Heart left ventricle (tissue), 16 donors: ENCODE measurements around the gene OGDH. TPM values are rescaled to one million over a fixed set of nuclear protein-coding genes. Genes with fewer than 3 reads are reported as not detected.
A peak's percentile ranks its signal among the peaks of the same experiment; 100 is the strongest.

Source experiments
- ATAC-seq, 4 donors: fragments of 200-7000 bp; cut with Tn5 transposase; one replicate each; pipeline ENCODE4 v1.9.1; 2020 to 2022; ENCODE audit warnings: moderate library complexity in 4 of 4, mild to moderate bottlenecking in 3 of 4, moderate number of reproducible peaks in 1 of 4
- DNase-seq, 5 donors: peaks; one replicate each; pipeline ENCODE4 v3.0.0-alpha.2; 2020
- H3K27ac ChIP-seq, 12 donors: fragments of 200-600 bp; sonication (generic) in 4 of 12; one replicate each; pipeline versions ENCODE4 v1.5.0 to v1.8.0; 2016 to 2022; ENCODE audit warnings: mild to moderate bottlenecking in 2 of 12
- H3K27me3 ChIP-seq, 9 donors: fragments of 200-600 bp; sonication (generic) in 2 of 9; one replicate each; pipeline versions ENCODE4 v1.5.1 to v1.8.0; 2016 to 2022; ENCODE audit warnings: mild to moderate bottlenecking in 3 of 9
- H3K36me3 ChIP-seq, 9 donors: fragments of 200-600 bp; sonication (generic) in 2 of 9; one replicate each; pipeline versions ENCODE4 v1.5.0 to v1.8.0; 2018 to 2022; ENCODE audit warnings: mild to moderate bottlenecking in 2 of 9
- H3K4me1 ChIP-seq, 12 donors: fragments of 200-600 bp; sonication (generic) in 4 of 12; one replicate each; pipeline versions ENCODE4 v1.5.0 to v1.8.0; 2016 to 2022; ENCODE audit warnings: mild to moderate bottlenecking in 3 of 12
- H3K4me3 ChIP-seq, 12 donors: fragments of 200-600 bp; sonication (generic) in 4 of 12; one replicate each; pipeline versions ENCODE4 v1.5.0 to v1.8.0; 2017 to 2022; ENCODE audit warnings: mild to moderate bottlenecking in 9 of 12, moderate library complexity in 4 of 12
- H3K9me3 ChIP-seq, 12 donors: fragments of 200-600 bp; sonication (generic) in 4 of 12; one replicate each; pipeline versions ENCODE4 v1.5.0 to v1.8.0; 2016 to 2022; ENCODE audit warnings: mild to moderate bottlenecking in 1 of 12
- CTCF ChIP-seq, 12 donors: fragments of 200-600 bp; sonication (generic) in 4 of 12; IDR thresholded peaks; one replicate each; pipeline versions ENCODE4 v1.5.0 to v1.8.0; 2018 to 2022; ENCODE audit warnings: antibody characterized with exemption in 12 of 12, mild to moderate bottlenecking in 5 of 12
- POLR2A ChIP-seq, 2 donors: fragments of 450-650 bp; IDR thresholded peaks; one replicate each; pipeline ENCODE4 v1.6.1; 2017; ENCODE audit warnings: antibody characterized with exemption in 2 of 2, mild to moderate bottlenecking in 2 of 2, moderate library complexity in 2 of 2
- WGBS, 4 donors: extraction: QIAGEN DNeasy Blood & Tissue Kit in 2 of 4; methylation state at CpG; one replicate each; pipeline versions ENCODE4 v1.1.5 to v1.1.7; 2013 to 2018; 5-methylcytosine and 5-hydroxymethylcytosine counted together
- intact Hi-C, 10 donors: fragments of 100-400 bp; cut with DNase I; formaldehyde crosslinking; loops; one replicate each; pipeline versions ENCODE4 v1.11.1 to v1.14.2; 2022
- polyA plus RNA-seq, 2 donors: library from polyadenylated mRNA; stranded (reverse); fragments of 200-250 nt; gene quantifications; one replicate each; pipeline ENCODE4 v1.2.3, GENCODE V29; 2013
- total RNA-seq, 9 donors: library from RNA; depleted of rRNA in 2 of 9; stranded (reverse); fragments of >200 nt in 2 of 9; fragmentation: NEBNext Ultra II Directional in 3 of 9; extraction: Animal tissue kit (Norgen Biotek cat#: 25700) in 3 of 9; gene quantifications; one replicate each; pipeline versions ENCODE4 v1.1.0 to v1.2.4, GENCODE V29; 2016 to 2023
- donor health status: ischemic (EF 13 %, LVEDD 7.1; RV severe dilation, severe dysfunction).
- donor health status: healthy with polysubstance abuse.
- donor health status: DM: no; HTN: yes; CAD: no.
- donor health status: DM: no; HTN: no; CAD: no.
- donor health status: ischemic (EF 25% LVEDD 6.9; RV normal size, moderate dysfunction).
- donor health status: ischemic (EF 25% LVEDD 5.7; RV mildly dilated, moderate dysfunction).
- donor health status: healthy.
- donor health status: DM: yes; HTN: yes; CAD: no.
- donor health status: ischemic (EF 35%, LVEDD 5.7; RV mildly dilated, moderate dysfunction).
- donor health status: nonischemic (EF 11% LVEDD 7.7; RV severe dilation, severe dysfunction).
- donor health status: DM: yes; HTN: yes; CAD: no.
- donor health status: PGD.
- donor health status: ischemic (EF 29% LVEDD 5.4; RV normal size, mild dysfunction).
- donor health status: nonischemic (EF 23%, LVEDD 6.1; RV moderate dilation, normal function).

Gene OGDH
- total and polyA plus RNA-seq, 11 donors = 247 to 789 (median 633) TPM

DNA sequence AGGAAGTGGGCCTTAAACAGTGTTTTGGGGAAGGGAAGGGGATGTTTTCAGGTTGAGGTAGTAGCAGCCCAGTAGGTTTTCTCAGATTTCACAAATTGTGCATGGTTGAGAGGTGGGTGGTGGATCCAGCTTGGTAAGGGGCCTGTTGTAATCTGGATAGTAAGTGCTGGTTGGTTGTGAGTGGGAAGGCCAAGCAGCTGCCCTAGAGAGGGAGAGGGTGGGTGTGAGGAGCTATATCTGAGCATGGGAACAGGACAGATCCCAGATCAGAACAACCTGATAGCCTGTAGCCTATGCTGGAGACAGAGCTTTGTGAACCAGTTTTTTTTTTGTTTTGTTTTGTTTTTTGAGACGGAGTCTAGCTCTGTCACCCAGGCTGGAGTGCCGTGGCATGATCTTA is 88.3 kb downstream of the OGDH start:
- Histone ChIP-seq H3K27me3 (no peaks in the 10 kb centered on the region), H3K36me3 (peaks cover 0 to 100% (median 96%) of the 10 kb centered on the region in 9 donors), H3K27ac (peak overlapping the region; percentile 9 to 89 (median 70)), H3K4me3 (peak overlapping the region in 1 of 12 donors; percentile 11), H3K4me1 (peaks cover 0 to 16% (median 2%) of the 10 kb centered on the region in 12 donors), H3K9me3 (peaks cover 0 to 3% (median 0%) of the 10 kb centered on the region in 12 donors)
- ATAC-seq (peak in 1 of 4 donors; percentile 13), DNase-seq (peak in 1 of 5 donors; percentile 19)
- TF ChIP-seq POLR2A (IDR thresholded peaks at IDR 0.05) (no peak), CTCF (IDR thresholded peaks at IDR 0.05) (no peak)
- intact Hi-C loops = loop anchor here in 3 of 10 donors (2.0 to 5.0 kb wide), 3 partner anchors 37 to 87 kb away; partner anchors contain the start of gene OGDH (in 2 of the 3)
- WGBS, 4 donors = 90 to 100% (median 96%) methylated on average over 2 of the region's 2 CpGs

DNA sequence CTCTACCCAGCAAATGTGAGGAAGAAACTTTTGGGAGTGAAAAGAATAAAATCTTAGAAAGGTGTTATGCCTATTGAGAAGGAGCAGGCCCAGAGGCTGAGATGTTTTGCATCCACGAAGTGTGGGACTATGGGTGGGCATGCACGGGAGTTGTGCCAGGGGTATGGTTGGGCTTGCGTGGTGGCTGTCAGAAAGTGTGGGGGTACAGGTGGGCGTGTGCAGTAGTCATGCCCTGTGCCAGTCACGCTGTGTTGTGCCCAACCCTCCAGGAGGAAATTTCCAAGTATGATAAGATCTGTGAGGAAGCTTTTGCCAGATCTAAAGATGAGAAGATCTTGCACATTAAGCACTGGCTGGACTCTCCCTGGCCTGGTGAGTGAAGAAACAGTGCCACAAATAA is 89.3 kb downstream of the OGDH start:
- Histone ChIP-seq H3K4me3 (no peak overlapping the region), H3K4me1 (peaks cover 0 to 16% (median 2%) of the 10 kb centered on the region in 12 donors), H3K36me3 (peaks cover 0 to 100% (median 97%) of the 10 kb centered on the region in 9 donors), H3K27ac (peak overlapping the region in 3 of 12 donors; percentile 64 to 82 (median 80)), H3K27me3 (no peaks in the 10 kb centered on the region), H3K9me3 (peaks cover 0 to 3% (median 0%) of the 10 kb centered on the region in 12 donors)
- TF ChIP-seq POLR2A (IDR thresholded peaks at IDR 0.05) = no peak
- no peak for TF ChIP-seq CTCF (IDR thresholded peaks at IDR 0.05)
- WGBS, 4 donors = 80 to 92% (median 89%) methylated on average over 5 of the region's 5 CpGs
- ATAC-seq = no peak
- DNase-seq = peak in 1 of 5 donors; percentile 20
- intact Hi-C loops = loop anchor here in 1 of 10 donors (2.0 kb wide), 1 partner anchor 41 kb away; no protein-coding TSS in a partner anchor

- peaks cover 0 to 19% (median 4%) of the 10 kb centered on the region in 12 donors for H3K4me1 ChIP-seq
- peak overlapping the region in 2 of 12 donors; percentile 80 to 82 for H3K27ac ChIP-seq
- H3K4me3 ChIP-seq = no peak overlapping the region
- ATAC-seq (no peak), DNase-seq (peak in 1 of 5 donors; percentile 18)
- peaks cover 0 to 100% (median 97%) of the 10 kb centered on the region in 9 donors for H3K36me3 ChIP-seq
- intact Hi-C loops = no loop called here
- no peaks in the 10 kb centered on the region for H3K27me3 ChIP-seq
- 95% methylated on average over 15 of the region's 15 CpGs for WGBS, 4 donors
- TF ChIP-seq CTCF (IDR thresholded peaks at IDR 0.05) (no peak), POLR2A (IDR thresholded peaks at IDR 0.05) (no peak)
- H3K9me3 ChIP-seq = peaks cover 0 to 3% (median 0%) of the 10 kb centered on the region in 12 donors
Observed at GRCh38 chr7:44696728-44697127, 90.3 kb downstream of the OGDH start.

DNA sequence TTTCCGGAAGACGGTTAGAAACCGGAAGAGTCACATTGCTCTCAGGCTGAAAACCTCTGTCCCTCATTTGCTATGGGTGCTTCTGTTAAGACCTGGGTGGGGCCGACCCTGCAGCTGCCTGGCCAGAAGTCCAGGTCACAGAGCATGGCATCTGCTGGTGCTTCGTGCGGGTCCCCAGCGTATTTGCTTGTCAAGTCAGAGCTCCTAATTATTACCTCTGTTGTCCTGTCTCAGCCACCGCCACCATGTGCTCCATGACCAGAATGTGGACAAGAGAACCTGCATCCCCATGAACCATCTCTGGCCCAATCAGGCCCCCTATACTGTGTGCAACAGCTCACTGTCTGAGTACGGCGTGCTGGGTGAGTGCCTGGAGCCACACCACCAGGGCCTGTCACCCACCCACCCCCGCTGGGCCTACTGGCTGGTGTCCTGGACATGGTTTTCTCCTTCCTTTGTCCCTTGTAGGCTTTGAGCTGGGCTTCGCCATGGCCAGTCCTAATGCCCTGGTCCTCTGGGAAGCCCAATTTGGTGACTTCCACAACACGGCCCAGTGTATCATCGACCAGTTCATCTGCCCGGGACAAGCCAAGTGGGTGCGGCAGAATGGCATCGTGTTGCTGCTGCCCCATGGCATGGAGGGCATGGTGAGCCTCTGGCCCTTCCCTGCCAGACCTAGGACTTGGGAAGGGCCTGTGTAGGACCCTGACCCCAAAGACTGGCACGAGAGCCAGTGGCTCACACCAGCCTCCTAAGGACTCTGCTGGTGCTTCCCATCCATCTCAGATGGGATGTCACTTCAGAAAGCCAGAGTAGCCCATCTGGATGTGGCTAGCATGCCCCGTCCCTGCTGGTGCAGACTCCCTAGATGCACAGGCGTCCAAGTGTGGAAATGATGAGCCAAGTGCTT is 91.0 kb downstream of the OGDH start:
- peak in 1 of 5 donors; percentile 24 for DNase-seq
- H3K9me3 ChIP-seq = peaks cover 0 to 3% (median 0%) of the 10 kb centered on the region in 12 donors
- peaks cover 0 to 100% (median 99%) of the 10 kb centered on the region in 9 donors for H3K36me3 ChIP-seq
- WGBS, 4 donors = 95 to 98% (median 96%) methylated on average over 17 to 20 of the region's 20 CpGs
- H3K27ac ChIP-seq = peak overlapping the region in 1 of 12 donors; percentile 82
- TF ChIP-seq POLR2A (IDR thresholded peaks at IDR 0.05) (no peak), CTCF (IDR thresholded peaks at IDR 0.05) (no peak)
- ATAC-seq = no peak
- no peak overlapping the region for H3K4me3 ChIP-seq
- no peaks in the 10 kb centered on the region for H3K27me3 ChIP-seq
- intact Hi-C loops = no loop called here
- peaks cover 0 to 26% (median 6%) of the 10 kb centered on the region in 12 donors for H3K4me1 ChIP-seq
